Neural cell (in vitro differentiated cells): ENCODE data around the gene ST3GAL3. TPM values are rescaled to one million over a fixed set of nuclear protein-coding genes. Genes with fewer than 3 reads are reported as not detected.

ENCODE experiments used
- H2AFZ ChIP-seq: fragments of 200-600, 300-800 bp; sonication (generic), shearing (Covaris generic); 2 replicates; pipeline ENCODE4 v1.6.0; 2014; ENCODE audit warnings: low read depth, mild to moderate bottlenecking, antibody characterized with exemption, low read length, moderate library complexity
- H3F3A ChIP-seq: fragments of 200-600 bp; shearing (Covaris generic); 2 replicates; pipeline ENCODE4 v1.6.1; 2016; ENCODE audit warnings: mild to moderate bottlenecking, moderate library complexity, mixed read lengths, antibody characterized with exemption, low read length; ENCODE audit not compliant: insufficient read depth, poor library complexity, severe bottlenecking
- H3K27ac ChIP-seq: fragments of 200-600, 300-800 bp; sonication (generic), shearing (Covaris generic); 2 replicates; pipeline ENCODE4 v1.5.1; 2014; ENCODE audit warnings: mild to moderate bottlenecking, low read length, moderate library complexity
- H3K27me3 ChIP-seq: fragments of 300-800, 200-600 bp; sonication (generic), shearing (Covaris generic); 2 replicates; pipeline ENCODE4 v1.6.0; 2014; ENCODE audit warnings: mild to moderate bottlenecking, low read depth, low read length, moderate library complexity; ENCODE audit not compliant: insufficient read depth
- H3K36me3 ChIP-seq: fragments of 300-800, 200-600 bp; sonication (generic), shearing (Covaris generic); 2 replicates; pipeline ENCODE4 v1.5.1; 2014; ENCODE audit warnings: mild to moderate bottlenecking, antibody characterized with exemption, low read length, moderate library complexity; ENCODE audit not compliant: insufficient read depth
- H3K4me2 ChIP-seq: fragments of 300-800, 200-600 bp; sonication (generic), shearing (Covaris generic); 2 replicates; pipeline ENCODE4 v1.6.0; 2014; ENCODE audit warnings: mild to moderate bottlenecking, low read length
- H3K4me3 ChIP-seq: fragments of 300-800, 200-600 bp; sonication (generic), shearing (Covaris generic); 2 replicates; pipeline ENCODE4 v1.5.1; 2014; ENCODE audit warnings: mild to moderate bottlenecking, low read length, moderate library complexity
- H3K79me2 ChIP-seq: fragments of 200-600 bp; shearing (Covaris generic); replicated peaks from 2 replicates; pipeline ENCODE4 v1.6.0; 2014; ENCODE audit warnings: mild to moderate bottlenecking, low read length, moderate library complexity; ENCODE audit not compliant: insufficient read depth
- H3K9ac ChIP-seq: fragments of 300-800, 200-600 bp; sonication (generic), shearing (Covaris generic); 2 replicates; pipeline ENCODE4 v1.6.1; 2016; ENCODE audit warnings: mild to moderate bottlenecking, low read length, mixed read lengths
- H3K9me2 ChIP-seq: fragments of 200-600 bp; shearing (Covaris generic); 2 replicates; pipeline ENCODE4 v1.6.1; 2016; ENCODE audit warnings: mild to moderate bottlenecking, low read length, mixed read lengths; ENCODE audit not compliant: insufficient read depth
- H3K9me3 ChIP-seq: fragments of 200-600, 300-800 bp; sonication (generic), shearing (Covaris generic); 2 replicates; pipeline ENCODE4 v1.6.1; 2016; ENCODE audit warnings: mild to moderate bottlenecking, mixed run types, low read length, moderate library complexity, mixed read lengths
- H4K20me1 ChIP-seq: fragments of 200-600 bp; shearing (Covaris generic); 2 replicates; pipeline ENCODE4 v1.6.1; 2016; ENCODE audit warnings: mild to moderate bottlenecking, mixed run types; ENCODE audit not compliant: insufficient read depth
- CTCF ChIP-seq: fragments of 450-650 bp; IDR thresholded peaks from 2 replicates; pipeline ENCODE4 v1.5.1; 2014; ENCODE audit warnings: antibody characterized with exemption, mild to moderate bottlenecking, moderate library complexity; ENCODE audit not compliant: poor library complexity, severe bottlenecking
- EP300 ChIP-seq: fragments of 450-650 bp; conservative IDR thresholded peaks from 2 replicates; pipeline ENCODE4 v1.6.1; 2014; ENCODE audit warnings: antibody characterized with exemption, mild to moderate bottlenecking, moderate library complexity; ENCODE audit not compliant: poor library complexity, severe bottlenecking
- EZH2 ChIP-seq: fragments of 200-600, 300-800 bp; shearing (Covaris generic), sonication (generic); IDR thresholded peaks from 2 replicates; pipeline ENCODE4 v1.6.1; 2014; ENCODE audit warnings: antibody characterized with exemption, low read length, borderline replicate concordance, mild to moderate bottlenecking; ENCODE audit not compliant: insufficient read depth, poor library complexity, severe bottlenecking
- MXI1 ChIP-seq: fragments of 450-650 bp; conservative IDR thresholded peaks from 2 replicates; pipeline ENCODE4 v1.6.1; 2014; ENCODE audit warnings: antibody characterized with exemption, mild to moderate bottlenecking; ENCODE audit not compliant: poor library complexity, severe bottlenecking
- POLR2AphosphoS5 ChIP-seq: IDR thresholded peaks from 2 replicates; pipeline ENCODE4 v1.6.1; 2012
- RAD21 ChIP-seq: fragments of 450-650 bp; conservative IDR thresholded peaks from 2 replicates; pipeline ENCODE4 v1.6.1; 2014; ENCODE audit warnings: antibody characterized with exemption, mild to moderate bottlenecking, moderate library complexity
- REST ChIP-seq: IDR thresholded peaks from 2 replicates; pipeline ENCODE4 v1.6.1; 2012; ENCODE audit warnings: borderline replicate concordance
- SMC3 ChIP-seq: fragments of 450-650 bp; conservative IDR thresholded peaks from 2 replicates; pipeline ENCODE4 v1.6.1; 2014; ENCODE audit warnings: antibody characterized with exemption, mild to moderate bottlenecking, moderate library complexity; ENCODE audit not compliant: poor library complexity
- TAF1 ChIP-seq: IDR thresholded peaks from 2 replicates; pipeline ENCODE4 v1.6.1; 2012; ENCODE audit warnings: low read depth
- polyA plus RNA-seq: library from polyadenylated mRNA; depleted of rRNA; stranded (reverse); fragments of >200 nt; gene quantifications from 2 replicates; pipeline ENCODE4 v1.2.3, GENCODE V29; 2014

Gene ST3GAL3
- polyA plus RNA-seq, 1 donor from 2014 or later: 36.8 TPM

- Histone ChIP-seq H2AFZ (no peak overlapping the region), H3K9me2 (no peaks in the 10 kb centered on the region), H3F3A (no peaks in the 10 kb centered on the region), H3K27ac (no peak overlapping the region), H3K9ac (no peak overlapping the region), H3K36me3 (no peaks in the 10 kb centered on the region), H3K4me3 (no peak overlapping the region), H3K9me3 (no peaks in the 10 kb centered on the region), H3K27me3 (no peaks in the 10 kb centered on the region), H4K20me1 (no peaks in the 10 kb centered on the region), H3K79me2 (no peaks in the 10 kb centered on the region), H3K4me2 (no peak overlapping the region)
- TF ChIP-seq TAF1 (no peak), EZH2 (no peak), CTCF (no peak), SMC3 (no peak), POLR2AphosphoS5 (no peak), RAD21 (no peak), REST (no peak), EP300 (no peak), MXI1 (no peak)
Observed at GRCh38 chr1:43834280-43835081, 127.1 kb downstream of the ST3GAL3 start.

- Histone ChIP-seq H3K36me3 (no peaks in the 10 kb centered on the region), H2AFZ (no peak overlapping the region), H3K4me3 (no peak overlapping the region), H3K4me2 (no peak overlapping the region), H3K27me3 (no peaks in the 10 kb centered on the region), H3K9me2 (no peaks in the 10 kb centered on the region), H3K27ac (no peak overlapping the region), H3F3A (no peaks in the 10 kb centered on the region), H3K9ac (no peak overlapping the region), H4K20me1 (no peaks in the 10 kb centered on the region), H3K9me3 (no peaks in the 10 kb centered on the region), H3K79me2 (no peaks in the 10 kb centered on the region)
- TF ChIP-seq MXI1: no peak
- TF ChIP-seq EP300: no peak
- no peak for TF ChIP-seq POLR2AphosphoS5
- no peak for TF ChIP-seq CTCF
- no peak for TF ChIP-seq SMC3
- no peak for TF ChIP-seq RAD21
- no peak for TF ChIP-seq REST
- no peak for TF ChIP-seq EZH2
- no peak for TF ChIP-seq TAF1
Observed at GRCh38 chr1:43835082-43836021, 128.0 kb downstream of the ST3GAL3 start.
